ENCODE data around the gene EHMT1. TPM values are rescaled to one million over a fixed set of nuclear protein-coding genes. Genes with fewer than 3 reads are reported as not detected.
A peak's percentile ranks its signal among the peaks of the same experiment; 100 is the strongest.
"Not testable (repeated sequence)": the region's sequence is repeated elsewhere in the genome, so short reads cannot be mapped to it uniquely, and the experiment has no call there.

Gene EHMT1
- total and polyA plus RNA-seq, 8 donors: 29.9 to 51.1 (median 32.6) TPM

DNA sequence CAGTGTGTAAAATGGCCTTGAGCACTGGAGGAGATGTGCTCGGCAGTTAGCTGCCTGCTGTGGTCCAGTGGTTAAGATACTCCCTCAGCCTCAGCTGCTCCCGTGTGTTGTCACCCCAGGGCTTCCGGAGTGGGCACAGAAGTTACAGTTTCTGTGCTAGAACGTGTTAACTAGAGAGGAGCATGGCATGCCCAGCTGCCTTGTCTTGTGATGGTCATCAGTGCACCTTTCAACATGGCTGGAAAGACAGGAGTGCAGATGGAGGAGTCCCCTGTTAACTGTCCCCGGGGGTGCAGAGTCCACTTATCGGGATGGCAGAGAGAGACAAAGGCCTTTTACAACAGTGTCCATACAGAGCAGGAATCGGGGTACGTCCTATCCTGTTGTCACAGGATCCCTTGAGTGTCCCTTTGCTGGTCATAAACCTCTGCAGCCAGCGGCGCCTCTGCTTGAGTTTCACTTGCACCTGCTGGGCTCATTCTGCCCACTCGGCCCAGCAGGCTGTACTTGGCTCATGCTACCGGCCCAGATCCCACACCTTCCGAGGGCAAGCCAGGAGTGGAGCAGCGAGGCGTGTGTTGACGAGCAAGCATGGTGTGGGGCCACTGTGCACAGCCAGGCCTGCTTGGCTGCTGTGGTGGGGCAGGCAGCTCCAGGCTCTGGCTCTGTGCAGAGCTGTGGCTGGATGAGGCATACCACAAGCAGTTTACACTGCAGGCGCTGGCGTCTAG is 112.6 kb downstream of the EHMT1 start:
- no peak overlapping the region for H3K4me3 ChIP-seq
- peaks cover 0 to 8% (median 4%) of the 10 kb centered on the region in 3 donors for H3K36me3 ChIP-seq
- no peaks in the 10 kb centered on the region for H3K9me3 ChIP-seq
- DNase-seq (no peak), ATAC-seq (peak in 1 of 4 donors; percentile 17), FAIRE-seq (no peak)
- WGBS, 2 donors: 95 to 97% methylated on average over 18 of the region's 18 CpGs
- H3K27ac ChIP-seq: no peak overlapping the region
- no peaks in the 10 kb centered on the region for H3K27me3 ChIP-seq
- H3K4me1 ChIP-seq: no peaks in the 10 kb centered on the region
- TF ChIP-seq CTCF (IDR thresholded peaks at IDR 0.05): no peak
- intact Hi-C loops (cut with DNase I): no loop called here

DNA sequence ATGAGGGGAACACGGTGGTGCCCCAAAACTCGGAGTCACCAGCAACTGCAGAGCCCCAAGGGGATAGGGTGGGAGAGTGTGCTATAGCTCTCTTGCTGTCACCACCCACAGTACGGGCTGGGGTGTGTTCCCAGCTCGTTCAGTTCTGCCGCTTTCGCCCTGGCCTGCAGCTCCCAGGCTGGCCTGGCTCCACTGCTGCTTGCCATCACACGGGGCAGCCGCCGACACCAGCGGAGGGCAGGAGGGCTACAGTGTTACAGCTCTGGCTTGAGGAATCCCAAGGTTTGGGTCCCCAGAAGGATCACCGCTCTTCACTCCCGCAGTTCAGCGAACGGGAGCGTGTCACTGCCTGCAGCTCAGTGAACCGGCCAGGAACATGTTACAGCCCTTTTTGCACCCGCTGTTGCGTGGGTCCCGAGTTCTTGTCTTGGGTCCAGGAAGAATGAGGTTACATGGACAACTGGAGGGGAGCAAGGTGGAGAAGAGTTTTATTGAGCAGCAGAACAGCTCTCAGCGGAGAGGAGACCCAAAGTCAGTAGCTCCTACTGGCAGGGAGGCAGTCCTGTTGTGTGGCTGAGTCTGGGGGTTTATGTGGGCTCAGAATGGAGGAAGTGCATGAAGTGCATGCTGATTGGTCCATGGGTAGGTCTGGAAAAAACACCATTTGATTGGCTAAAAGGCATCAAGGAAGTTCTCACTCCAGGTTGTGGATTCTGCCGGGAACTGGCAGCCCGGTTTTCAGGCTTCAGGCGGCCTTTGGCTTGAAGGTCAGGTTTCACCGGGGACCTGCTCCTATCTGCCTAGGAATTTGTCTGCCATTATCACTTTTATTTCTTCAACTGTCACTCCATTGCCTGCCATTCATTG is 113.4 kb downstream of the EHMT1 start:
- Histone ChIP-seq H3K9me3 (no peaks in the 10 kb centered on the region), H3K27ac (peak overlapping the region in 1 of 4 donors; percentile 55), H3K27me3 (no peaks in the 10 kb centered on the region), H3K36me3 (peaks cover 0 to 8% (median 4%) of the 10 kb centered on the region in 3 donors), H3K4me1 (no peaks in the 10 kb centered on the region), H3K4me3 (no peak overlapping the region)
- WGBS, 2 donors: 86 to 89% methylated on average over 24 of the region's 24 CpGs
- DNase-seq: no peak
- intact Hi-C loops (cut with DNase I): no loop called here
- ATAC-seq: peak in 2 of 4 donors; percentile 15 to 44
- no peak for TF ChIP-seq CTCF (IDR thresholded peaks at IDR 0.05)
- no peak for FAIRE-seq

GRCh38 chr9:137733429-137733828 is 114.6 kb downstream of the EHMT1 start:
- TF ChIP-seq CTCF (IDR thresholded peaks at IDR 0.05): no peak
- DNase-seq: no peak
- no peak for FAIRE-seq
- no peaks in the 10 kb centered on the region for H3K27me3 ChIP-seq
- H3K36me3 ChIP-seq: peaks cover 0 to 5% (median 4%) of the 10 kb centered on the region in 3 donors
- 98% methylated on average over 6 of the region's 6 CpGs for WGBS, 2 donors
- H3K27ac ChIP-seq: no peak overlapping the region
- no peaks in the 10 kb centered on the region for H3K4me1 ChIP-seq
- H3K9me3 ChIP-seq: no peaks in the 10 kb centered on the region
- intact Hi-C loops (cut with DNase I): no loop called here
- H3K4me3 ChIP-seq: no peak overlapping the region
- ATAC-seq: no peak

DNA sequence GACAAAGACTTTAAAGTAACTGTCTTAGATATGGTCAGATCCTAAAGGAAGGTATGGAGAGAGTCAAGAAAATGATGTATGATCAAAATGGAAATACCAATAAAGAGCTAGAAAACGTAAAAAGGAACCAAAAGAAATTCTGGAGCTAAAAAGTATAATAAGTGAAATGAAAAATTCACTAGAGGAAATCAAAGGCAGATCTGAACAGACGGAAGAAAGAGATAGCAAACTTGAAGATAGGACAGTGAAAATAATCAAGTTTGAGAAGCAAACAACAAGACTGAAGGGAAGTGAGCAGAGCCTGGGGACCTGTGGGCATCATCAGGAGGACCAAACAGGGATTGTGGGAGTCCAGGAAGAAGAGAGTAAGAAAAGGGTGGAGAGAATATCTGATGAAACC is 115.4 kb downstream of the EHMT1 start:
- no peak overlapping the region for H3K27ac ChIP-seq
- no peaks in the 10 kb centered on the region for H3K9me3 ChIP-seq
- 50 to 92% methylated on average over 2 of the region's 2 CpGs for WGBS, 2 donors
- H3K27me3 ChIP-seq: no peaks in the 10 kb centered on the region
- H3K4me3 ChIP-seq: no peak overlapping the region
- ATAC-seq (no peak), DNase-seq (no peak), FAIRE-seq (no peak)
- intact Hi-C loops (cut with DNase I): no loop called here
- no peak for TF ChIP-seq CTCF (IDR thresholded peaks at IDR 0.05)
- peaks cover 0 to 4% (median 0%) of the 10 kb centered on the region in 3 donors for H3K36me3 ChIP-seq
- H3K4me1 ChIP-seq: no peaks in the 10 kb centered on the region

DNA sequence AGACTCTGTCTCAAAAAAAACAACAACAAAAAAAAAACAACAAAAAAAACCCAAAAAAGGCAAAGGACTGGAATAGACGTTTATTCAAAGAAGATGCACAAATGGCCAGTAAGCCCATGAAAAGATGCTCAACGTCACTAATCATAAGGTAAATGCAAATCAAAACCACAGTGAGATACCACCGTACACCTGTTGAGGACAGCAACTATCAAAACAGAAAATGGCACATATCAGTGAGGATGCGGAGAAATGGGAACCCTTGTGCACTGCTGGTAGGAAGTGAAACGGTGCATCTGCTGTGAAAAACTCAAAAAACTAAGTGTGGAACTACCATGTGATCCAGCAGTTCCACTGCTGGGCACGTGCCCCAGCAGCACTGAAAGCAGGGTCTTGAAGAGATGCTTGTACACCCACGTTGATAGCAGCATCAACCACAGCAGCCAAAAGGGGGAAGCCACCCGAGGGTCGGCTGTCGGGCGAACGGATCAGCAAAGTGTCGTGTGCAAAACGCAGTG is 119.4 kb downstream of the EHMT1 start:
- WGBS, 2 donors: 95% methylated on average over 6 of the region's 14 CpGs
- H3K36me3 ChIP-seq; H3K9me3 ChIP-seq; intact Hi-C loops (cut with DNase I); H3K27ac ChIP-seq; H3K27me3 ChIP-seq; FAIRE-seq; H3K4me1 ChIP-seq; H3K4me3 ChIP-seq; DNase-seq; ATAC-seq: not testable (repeated sequence)
